Retinal pigment epithelial cell (primary cell): Measurements from ENCODE around the gene MND1.
A peak's percentile ranks its signal among the peaks of the same experiment; 100 is the strongest.

Experiments
- DNase-seq: peaks from one replicate; pipeline ENCODE4 v3.0.0-alpha.2; 2010; ENCODE audit warnings: low read depth
- H3K4me3 ChIP-seq: 2 replicates; pipeline ENCODE4 v1.5.1; 2011; ENCODE audit warnings: mild to moderate bottlenecking, low read length, control low read depth, moderate library complexity
- TF ChIP-seq, protein P1 (sequence below): conservative IDR thresholded peaks from 2 replicates; pipeline ENCODE4 v1.5.1; 2011; ENCODE audit warnings: low read depth, low read length, control low read depth, inconsistent platforms

The MND1 gene

DNA sequence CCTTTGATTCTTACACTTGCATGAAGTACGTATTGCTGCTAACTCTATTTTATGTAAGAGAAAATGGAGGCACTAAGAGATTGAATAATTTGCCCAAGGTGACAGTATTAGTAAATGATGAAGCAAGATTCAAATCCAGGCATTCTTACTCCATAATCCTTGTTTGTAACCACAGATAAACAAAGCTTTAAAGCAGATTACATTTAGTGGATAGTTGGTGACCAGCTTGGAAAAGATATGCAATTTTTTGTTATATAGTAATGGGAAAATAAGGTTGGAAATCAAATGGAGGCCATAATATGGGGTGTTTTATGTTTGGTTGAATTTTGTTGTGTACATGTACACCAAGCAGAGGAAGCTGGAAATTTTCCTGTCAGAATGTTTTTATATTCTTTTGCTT is 30.8 kb downstream of the MND1 start:
- TF ChIP-seq, protein P1, sequence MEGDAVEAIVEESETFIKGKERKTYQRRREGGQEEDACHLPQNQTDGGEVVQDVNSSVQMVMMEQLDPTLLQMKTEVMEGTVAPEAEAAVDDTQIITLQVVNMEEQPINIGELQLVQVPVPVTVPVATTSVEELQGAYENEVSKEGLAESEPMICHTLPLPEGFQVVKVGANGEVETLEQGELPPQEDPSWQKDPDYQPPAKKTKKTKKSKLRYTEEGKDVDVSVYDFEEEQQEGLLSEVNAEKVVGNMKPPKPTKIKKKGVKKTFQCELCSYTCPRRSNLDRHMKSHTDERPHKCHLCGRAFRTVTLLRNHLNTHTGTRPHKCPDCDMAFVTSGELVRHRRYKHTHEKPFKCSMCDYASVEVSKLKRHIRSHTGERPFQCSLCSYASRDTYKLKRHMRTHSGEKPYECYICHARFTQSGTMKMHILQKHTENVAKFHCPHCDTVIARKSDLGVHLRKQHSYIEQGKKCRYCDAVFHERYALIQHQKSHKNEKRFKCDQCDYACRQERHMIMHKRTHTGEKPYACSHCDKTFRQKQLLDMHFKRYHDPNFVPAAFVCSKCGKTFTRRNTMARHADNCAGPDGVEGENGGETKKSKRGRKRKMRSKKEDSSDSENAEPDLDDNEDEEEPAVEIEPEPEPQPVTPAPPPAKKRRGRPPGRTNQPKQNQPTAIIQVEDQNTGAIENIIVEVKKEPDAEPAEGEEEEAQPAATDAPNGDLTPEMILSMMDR, result no peak
- no peak for DNase-seq

DNA sequence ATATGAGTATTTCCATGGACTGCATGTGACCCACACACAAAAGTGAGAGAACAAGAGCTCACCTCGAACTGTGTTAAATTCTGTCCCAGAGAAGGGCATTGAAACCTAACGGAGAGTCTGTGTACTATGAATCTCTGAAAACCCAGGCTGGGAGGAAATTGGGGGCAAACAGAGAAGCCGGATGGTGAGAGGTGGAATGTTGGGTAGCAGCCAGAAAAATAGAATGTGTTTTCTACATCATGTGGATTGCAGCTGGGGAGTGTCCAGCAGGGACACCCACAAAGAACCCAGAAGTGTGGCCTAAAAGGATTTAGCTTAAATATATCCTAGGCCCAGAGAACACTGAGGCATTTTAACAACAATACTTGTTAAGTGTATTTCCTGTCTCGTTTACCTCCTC is 38.6 kb downstream of the MND1 start:
- TF ChIP-seq, protein P1, result no peak
- peak; percentile 21 for DNase-seq
- no peak overlapping the region for H3K4me3 ChIP-seq

More for the DNA sequence above, 30.8 kb downstream of the MND1 start:
- no peak overlapping the region for H3K4me3 ChIP-seq

DNA sequence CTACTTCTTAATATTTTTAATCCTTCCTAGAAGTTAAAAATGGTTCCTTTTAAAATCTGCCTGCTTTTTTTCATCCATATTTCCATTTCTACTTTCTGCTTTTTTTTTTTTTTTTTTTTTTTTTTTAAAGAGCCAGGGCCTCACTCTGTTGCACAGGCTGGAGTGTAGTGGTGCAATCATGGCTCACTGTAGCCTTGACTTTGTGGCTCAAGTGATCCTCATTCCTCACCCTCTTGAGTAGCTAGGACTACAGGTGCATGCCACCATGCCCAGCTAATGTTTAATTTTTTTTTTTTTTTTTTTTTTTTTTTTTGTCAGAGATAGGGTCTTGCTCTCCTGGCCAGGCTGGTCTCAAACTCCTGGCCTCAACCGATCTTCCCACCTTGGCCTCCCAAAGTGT is 39.7 kb downstream of the MND1 start:
- TF ChIP-seq, protein P1, result no peak
- H3K4me3 ChIP-seq, result no peak overlapping the region
- DNase-seq, result no peak

DNA sequence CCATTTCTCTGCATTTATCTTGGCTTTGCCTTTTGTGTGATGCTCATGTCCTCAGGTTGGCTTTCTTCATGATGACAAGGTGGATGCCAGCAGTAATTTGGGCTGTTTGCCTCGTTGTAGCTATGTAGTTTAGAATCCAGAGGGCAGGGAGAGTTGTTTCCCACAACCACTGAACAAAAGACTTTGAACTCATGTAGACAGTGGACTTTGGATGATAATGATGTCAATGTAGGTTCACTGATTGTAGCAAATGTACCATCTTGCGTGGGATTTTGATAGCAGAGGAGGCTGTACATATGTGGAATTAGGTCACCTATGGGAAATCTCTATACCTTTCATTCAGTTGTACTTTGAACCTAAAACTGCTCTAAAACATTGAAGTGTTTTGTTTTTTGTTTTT is 41.3 kb downstream of the MND1 start:
- no peak for DNase-seq
- TF ChIP-seq, protein P1, result no peak
- H3K4me3 ChIP-seq, result no peak overlapping the region

DNA sequence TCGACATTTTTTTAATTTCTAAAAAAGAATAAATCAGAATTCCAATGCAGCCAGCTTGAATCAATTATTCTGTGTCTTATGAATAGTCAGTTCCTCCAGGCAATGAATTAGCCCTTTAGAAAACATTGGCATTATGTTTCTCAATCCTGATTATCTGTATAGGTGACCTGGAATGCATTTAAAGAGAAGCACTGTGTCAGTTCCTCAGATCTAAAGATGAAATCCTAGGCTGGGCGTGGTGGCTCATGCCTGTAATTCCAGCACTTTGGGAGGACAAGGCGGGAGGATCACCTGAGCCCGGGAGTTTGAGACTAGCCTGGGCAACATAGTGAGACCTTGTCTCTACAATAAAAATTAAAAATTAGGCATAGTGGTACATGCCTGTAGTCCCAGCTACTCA is 43.5 kb downstream of the MND1 start:
- TF ChIP-seq, protein P1, result no peak
- DNase-seq, result no peak
- H3K4me3 ChIP-seq, result no peak overlapping the region

DNA sequence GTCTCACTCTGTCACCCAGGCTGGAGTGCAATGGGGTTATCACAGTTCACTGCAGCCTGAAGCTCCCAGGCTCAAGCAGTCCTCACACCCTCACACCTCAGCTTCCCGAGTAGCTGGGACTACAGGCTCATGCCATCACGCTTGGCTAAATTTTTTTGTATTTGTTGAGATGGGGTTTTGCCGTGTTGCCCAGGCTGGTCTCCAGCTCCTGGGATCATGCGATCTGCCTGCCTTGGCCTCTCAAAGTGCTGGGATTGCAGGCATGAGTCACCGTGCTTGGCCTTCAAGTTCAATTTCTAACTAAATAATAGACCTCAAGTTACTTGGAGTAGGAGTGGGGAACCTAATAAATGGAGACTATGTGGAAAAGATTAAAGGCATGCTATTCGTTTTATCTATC is 48.9 kb downstream of the MND1 start:
- DNase-seq, result peak; percentile 64
- no peak overlapping the region for H3K4me3 ChIP-seq
- TF ChIP-seq, protein P1, result no peak

DNA sequence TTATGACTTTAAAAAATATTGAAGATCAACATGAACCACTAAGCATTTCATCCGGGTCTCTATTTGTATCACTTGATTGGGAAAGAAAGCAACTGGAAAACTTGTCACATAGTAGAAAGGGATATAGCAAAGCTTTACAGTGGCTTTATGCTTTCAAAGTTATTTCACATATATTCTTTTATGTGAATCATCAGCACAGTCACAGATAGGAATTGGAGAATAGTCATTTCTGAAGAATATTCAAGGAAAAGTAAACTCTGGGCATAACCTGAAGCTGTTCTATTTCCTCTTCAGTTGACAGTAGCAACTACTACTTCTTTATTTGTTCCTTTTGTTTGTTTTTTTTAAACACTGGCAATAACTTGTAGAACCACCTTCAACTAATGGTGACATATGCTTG is 50.5 kb downstream of the MND1 start:
- no peak for DNase-seq
- H3K4me3 ChIP-seq, result no peak overlapping the region
- TF ChIP-seq, protein P1, result no peak
